HepG2 (cell line): ENCODE results near the gene GGA1. TPM values are rescaled to one million over a fixed set of nuclear protein-coding genes. Genes with fewer than 3 reads are reported as not detected.

Experiments used
- CENPT ChIP-seq: sonication (generic); formaldehyde crosslinking; IDR thresholded peaks from 2 replicates; pipeline ENCODE4 v1.8.0; 2022; ENCODE audit warnings: low read depth, mild to moderate bottlenecking, moderate library complexity, missing genetic modification reagents
- HNF4A ChIP-seq: sonication (generic); formaldehyde crosslinking; IDR thresholded peaks from 2 replicates; pipeline ENCODE4 v1.4.0; 2020; ENCODE audit warnings: missing genetic modification reagents
- MED8 ChIP-seq: sonication (generic); formaldehyde crosslinking; IDR thresholded peaks from 2 replicates; pipeline ENCODE4 v1.8.1; 2023; ENCODE audit warnings: mild to moderate bottlenecking, missing genetic modification reagents; ENCODE audit not compliant: insufficient replicate concordance
- MEIS2 ChIP-seq: sonication (generic); formaldehyde crosslinking; IDR thresholded peaks from 2 replicates; pipeline ENCODE4 v1.9.0; 2021; ENCODE audit warnings: mild to moderate bottlenecking, missing genetic modification reagents
- NBN ChIP-seq: fragments of 450-650 bp; conservative IDR thresholded peaks from 2 replicates; pipeline ENCODE4 v1.6.1; 2017
- NFYB ChIP-seq: sonication (generic); formaldehyde crosslinking; IDR thresholded peaks from 2 replicates; pipeline ENCODE4 v1.4.0; 2020; ENCODE audit warnings: missing genetic modification reagents
- SMAD1 ChIP-seq: sonication (generic); formaldehyde crosslinking; IDR thresholded peaks from 2 replicates; pipeline ENCODE4 v1.4.0; 2020; ENCODE audit warnings: missing genetic modification reagents, low read depth, mild to moderate bottlenecking, borderline replicate concordance
- TEAD3 ChIP-seq: optimal IDR thresholded peaks from 2 replicates; pipeline ENCODE3; 2016; ENCODE audit warnings: borderline replicate concordance
- TGIF2 ChIP-seq: IDR thresholded peaks from 2 replicates; pipeline ENCODE4 v1.6.1; 2016; ENCODE audit warnings: control low read depth, missing compliant biosample characterization
- ZMYM2 ChIP-seq: sonication (generic); formaldehyde crosslinking; IDR thresholded peaks from 2 replicates; pipeline ENCODE4 v1.8.0; 2022; ENCODE audit warnings: mild to moderate bottlenecking, missing genetic modification reagents
- ZNF234 ChIP-seq: sonication (generic); formaldehyde crosslinking; conservative IDR thresholded peaks from 2 replicates; pipeline ENCODE4 v1.5.1; 2020; ENCODE audit warnings: mild to moderate bottlenecking, missing genetic modification reagents
- ZNF333 ChIP-seq: sonication (generic); formaldehyde crosslinking; IDR thresholded peaks from 2 replicates; pipeline ENCODE4 v1.4.0; 2020; ENCODE audit warnings: mild to moderate bottlenecking, missing genetic modification reagents, borderline replicate concordance
- ZNF350 ChIP-seq: sonication (generic); formaldehyde crosslinking; IDR thresholded peaks from 2 replicates; pipeline ENCODE4 v1.4.0; 2020; ENCODE audit warnings: mild to moderate bottlenecking, low read depth, missing genetic modification reagents, borderline replicate concordance
- ZNF451 ChIP-seq: sonication (generic); formaldehyde crosslinking; IDR thresholded peaks from 2 replicates; pipeline ENCODE4 v1.5.0; 2020; ENCODE audit warnings: mild to moderate bottlenecking, missing genetic modification reagents
- polyA plus RNA-seq, 8 experiments: library from polyadenylated mRNA; depleted of rRNA in 3 of 8; stranded (reverse) in 7 of 8; unstranded in 1 of 8; fragments of >200 nt; fragmentation: Illumina TruSeq in 4 of 8; extraction: Trizol in 4 of 8; gene quantifications; 2 replicates each; pipeline versions ENCODE4 v1.2.1 to v1.2.3, GENCODE V29; 2011 to 2016; ENCODE audit warnings: low read depth in 4 of 8, missing spikeins in 1 of 8, mixed read lengths in 1 of 8; ENCODE audit not compliant: insufficient read depth in 1 of 8
- total RNA-seq, 5 experiments: library from RNA; depleted of rRNA; stranded (reverse); fragments of >200 nt; fragmentation: Illumina TruSeq; extraction: Trizol; gene quantifications; 2 replicates each; pipeline ENCODE4 v1.2.3, GENCODE V29; 2016; ENCODE audit warnings: low read depth in 1 of 5
- TF ChIP-seq, protein P1 (sequence below): sonication (generic); formaldehyde crosslinking; IDR thresholded peaks from 2 replicates; pipeline ENCODE4 v1.4.0; 2020; ENCODE audit warnings: mild to moderate bottlenecking, missing genetic modification reagents
- TF ChIP-seq, protein P2 (sequence below): sonication (generic); formaldehyde crosslinking; IDR thresholded peaks from 2 replicates; pipeline ENCODE4 v1.8.0; 2022; ENCODE audit warnings: mild to moderate bottlenecking, missing genetic modification reagents, moderate library complexity
- TF ChIP-seq, protein P3 (sequence below): sonication (generic); formaldehyde crosslinking; IDR thresholded peaks from 2 replicates; pipeline ENCODE4 v1.8.0; 2022; ENCODE audit warnings: missing genetic modification reagents, mild to moderate bottlenecking, moderate library complexity, borderline replicate concordance
- TF ChIP-seq, protein P4 (sequence below): IDR thresholded peaks from 2 replicates; pipeline ENCODE4 v1.6.1; 2012; ENCODE audit warnings: low read depth, low read length, improper control_type of control experiment
- TF ChIP-seq, protein P5 (sequence below): sonication (generic); formaldehyde crosslinking; IDR thresholded peaks from 2 replicates; pipeline ENCODE4 v1.9.0; 2022; ENCODE audit warnings: missing genetic modification reagents, mild to moderate bottlenecking, borderline replicate concordance

Gene GGA1
- total and polyA plus RNA-seq, 2 of the 13 experiments (the other 11 are each of a cell fraction or from before 2014, with no cell fraction given), result 29.1 to 87.2 TPM

DNA sequence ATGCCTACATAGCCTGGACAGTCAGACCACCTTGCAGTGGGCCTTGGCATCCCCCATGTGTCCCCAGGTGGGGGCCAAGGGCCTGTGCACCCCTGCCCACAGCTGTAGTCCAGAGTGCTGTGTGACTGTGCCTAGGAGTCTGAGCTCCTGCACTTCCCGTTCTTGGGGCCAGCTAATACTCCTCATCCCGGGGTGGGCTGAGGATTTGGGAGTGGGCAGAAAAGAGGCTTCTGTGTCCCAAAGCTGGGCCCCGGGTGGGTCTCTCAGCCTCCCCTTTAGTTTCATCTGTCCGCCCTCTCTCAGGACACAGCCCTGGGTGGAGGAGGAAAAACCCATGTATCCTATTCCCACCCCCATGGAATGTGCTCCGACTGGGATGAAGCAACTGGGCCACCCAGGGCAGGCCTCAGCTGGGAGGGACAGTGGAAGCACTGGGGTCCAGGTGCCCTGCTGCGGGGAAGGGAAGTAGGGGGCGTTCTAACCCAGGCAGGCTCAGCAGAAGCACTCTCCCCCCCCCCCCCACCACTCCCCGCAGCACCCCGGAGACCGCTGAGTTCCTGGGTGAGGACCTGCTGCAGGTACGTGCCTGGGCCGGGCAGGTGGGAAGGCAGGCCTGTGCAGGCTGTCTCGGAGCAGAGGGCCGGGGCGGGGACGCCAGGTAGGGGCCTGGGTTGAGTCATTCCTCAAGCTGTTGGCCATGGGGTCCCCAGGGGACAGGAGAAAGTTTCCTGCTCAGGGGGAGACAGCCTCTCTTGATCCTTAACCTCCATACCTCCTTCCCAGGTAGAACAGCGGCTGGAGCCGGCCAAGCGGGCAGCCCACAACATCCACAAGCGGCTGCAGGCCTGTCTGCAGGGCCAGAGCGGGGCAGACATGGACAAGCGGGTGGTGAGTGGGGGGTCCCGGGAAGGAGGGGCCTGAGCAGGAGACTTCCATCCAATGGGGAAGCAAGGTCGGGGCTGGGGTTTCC is 32.2 kb downstream of the GGA1 start (continued):
- TF ChIP-seq, protein P1, sequence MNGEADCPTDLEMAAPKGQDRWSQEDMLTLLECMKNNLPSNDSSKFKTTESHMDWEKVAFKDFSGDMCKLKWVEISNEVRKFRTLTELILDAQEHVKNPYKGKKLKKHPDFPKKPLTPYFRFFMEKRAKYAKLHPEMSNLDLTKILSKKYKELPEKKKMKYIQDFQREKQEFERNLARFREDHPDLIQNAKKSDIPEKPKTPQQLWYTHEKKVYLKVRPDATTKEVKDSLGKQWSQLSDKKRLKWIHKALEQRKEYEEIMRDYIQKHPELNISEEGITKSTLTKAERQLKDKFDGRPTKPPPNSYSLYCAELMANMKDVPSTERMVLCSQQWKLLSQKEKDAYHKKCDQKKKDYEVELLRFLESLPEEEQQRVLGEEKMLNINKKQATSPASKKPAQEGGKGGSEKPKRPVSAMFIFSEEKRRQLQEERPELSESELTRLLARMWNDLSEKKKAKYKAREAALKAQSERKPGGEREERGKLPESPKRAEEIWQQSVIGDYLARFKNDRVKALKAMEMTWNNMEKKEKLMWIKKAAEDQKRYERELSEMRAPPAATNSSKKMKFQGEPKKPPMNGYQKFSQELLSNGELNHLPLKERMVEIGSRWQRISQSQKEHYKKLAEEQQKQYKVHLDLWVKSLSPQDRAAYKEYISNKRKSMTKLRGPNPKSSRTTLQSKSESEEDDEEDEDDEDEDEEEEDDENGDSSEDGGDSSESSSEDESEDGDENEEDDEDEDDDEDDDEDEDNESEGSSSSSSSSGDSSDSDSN (CRISPR knock-in tag), result peak; percentile 27; the same call in 1 of the 2 replicates
- TF ChIP-seq NFYB (CRISPR knock-in tag), result no peak
- TF ChIP-seq ZNF234 (CRISPR knock-in tag), result no peak
- 0 out of 2 replicates have a peak, but pooled peaks have one; percentile 22 for TF ChIP-seq ZNF350 (CRISPR knock-in tag)
- no peak for TF ChIP-seq NBN
- 0 out of 2 replicates have a peak, but pooled peaks have one; percentile 14 for TF ChIP-seq MEIS2 (CRISPR knock-in tag)
- peak; percentile 70 for TF ChIP-seq TEAD3
- TF ChIP-seq, protein P2, sequence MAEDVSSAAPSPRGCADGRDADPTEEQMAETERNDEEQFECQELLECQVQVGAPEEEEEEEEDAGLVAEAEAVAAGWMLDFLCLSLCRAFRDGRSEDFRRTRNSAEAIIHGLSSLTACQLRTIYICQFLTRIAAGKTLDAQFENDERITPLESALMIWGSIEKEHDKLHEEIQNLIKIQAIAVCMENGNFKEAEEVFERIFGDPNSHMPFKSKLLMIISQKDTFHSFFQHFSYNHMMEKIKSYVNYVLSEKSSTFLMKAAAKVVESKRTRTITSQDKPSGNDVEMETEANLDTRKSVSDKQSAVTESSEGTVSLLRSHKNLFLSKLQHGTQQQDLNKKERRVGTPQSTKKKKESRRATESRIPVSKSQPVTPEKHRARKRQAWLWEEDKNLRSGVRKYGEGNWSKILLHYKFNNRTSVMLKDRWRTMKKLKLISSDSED (CRISPR knock-in tag), result no peak
- TF ChIP-seq ZNF451, result 0 out of 2 replicates have a peak, but pooled peaks have one; percentile 29
- TF ChIP-seq ZNF333 (CRISPR knock-in tag), result no peak
- TF ChIP-seq SMAD1, result no peak
- TF ChIP-seq, protein P3, sequence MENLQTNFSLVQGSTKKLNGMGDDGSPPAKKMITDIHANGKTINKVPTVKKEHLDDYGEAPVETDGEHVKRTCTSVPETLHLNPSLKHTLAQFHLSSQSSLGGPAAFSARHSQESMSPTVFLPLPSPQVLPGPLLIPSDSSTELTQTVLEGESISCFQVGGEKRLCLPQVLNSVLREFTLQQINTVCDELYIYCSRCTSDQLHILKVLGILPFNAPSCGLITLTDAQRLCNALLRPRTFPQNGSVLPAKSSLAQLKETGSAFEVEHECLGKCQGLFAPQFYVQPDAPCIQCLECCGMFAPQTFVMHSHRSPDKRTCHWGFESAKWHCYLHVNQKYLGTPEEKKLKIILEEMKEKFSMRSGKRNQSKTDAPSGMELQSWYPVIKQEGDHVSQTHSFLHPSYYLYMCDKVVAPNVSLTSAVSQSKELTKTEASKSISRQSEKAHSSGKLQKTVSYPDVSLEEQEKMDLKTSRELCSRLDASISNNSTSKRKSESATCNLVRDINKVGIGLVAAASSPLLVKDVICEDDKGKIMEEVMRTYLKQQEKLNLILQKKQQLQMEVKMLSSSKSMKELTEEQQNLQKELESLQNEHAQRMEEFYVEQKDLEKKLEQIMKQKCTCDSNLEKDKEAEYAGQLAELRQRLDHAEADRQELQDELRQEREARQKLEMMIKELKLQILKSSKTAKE (CRISPR knock-in tag), result 0 out of 2 replicates have a peak, but pooled peaks have one; percentile 28
- TF ChIP-seq HNF4A, result no peak
- TF ChIP-seq, protein P4, sequence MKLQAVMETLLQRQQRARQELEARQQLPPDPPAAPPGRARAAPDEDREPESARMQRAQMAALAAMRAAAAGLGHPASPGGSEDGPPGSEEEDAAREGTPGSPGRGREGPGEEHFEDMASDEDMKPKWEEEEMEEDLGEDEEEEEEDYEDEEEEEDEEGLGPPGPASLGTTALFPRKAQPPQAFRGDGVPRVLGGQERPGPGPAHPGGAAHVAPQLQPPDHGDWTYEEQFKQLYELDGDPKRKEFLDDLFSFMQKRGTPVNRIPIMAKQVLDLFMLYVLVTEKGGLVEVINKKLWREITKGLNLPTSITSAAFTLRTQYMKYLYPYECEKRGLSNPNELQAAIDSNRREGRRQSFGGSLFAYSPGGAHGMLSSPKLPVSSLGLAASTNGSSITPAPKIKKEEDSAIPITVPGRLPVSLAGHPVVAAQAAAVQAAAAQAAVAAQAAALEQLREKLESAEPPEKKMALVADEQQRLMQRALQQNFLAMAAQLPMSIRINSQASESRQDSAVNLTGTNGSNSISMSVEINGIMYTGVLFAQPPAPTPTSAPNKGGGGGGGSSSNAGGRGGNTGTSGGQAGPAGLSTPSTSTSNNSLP, result no peak
- TF ChIP-seq TGIF2 (CRISPR knock-in tag), result no peak
- no peak for TF ChIP-seq ZMYM2 (CRISPR knock-in tag)
- TF ChIP-seq CENPT (CRISPR knock-in tag), result no peak
- TF ChIP-seq MED8, result no peak
- TF ChIP-seq, protein P5, sequence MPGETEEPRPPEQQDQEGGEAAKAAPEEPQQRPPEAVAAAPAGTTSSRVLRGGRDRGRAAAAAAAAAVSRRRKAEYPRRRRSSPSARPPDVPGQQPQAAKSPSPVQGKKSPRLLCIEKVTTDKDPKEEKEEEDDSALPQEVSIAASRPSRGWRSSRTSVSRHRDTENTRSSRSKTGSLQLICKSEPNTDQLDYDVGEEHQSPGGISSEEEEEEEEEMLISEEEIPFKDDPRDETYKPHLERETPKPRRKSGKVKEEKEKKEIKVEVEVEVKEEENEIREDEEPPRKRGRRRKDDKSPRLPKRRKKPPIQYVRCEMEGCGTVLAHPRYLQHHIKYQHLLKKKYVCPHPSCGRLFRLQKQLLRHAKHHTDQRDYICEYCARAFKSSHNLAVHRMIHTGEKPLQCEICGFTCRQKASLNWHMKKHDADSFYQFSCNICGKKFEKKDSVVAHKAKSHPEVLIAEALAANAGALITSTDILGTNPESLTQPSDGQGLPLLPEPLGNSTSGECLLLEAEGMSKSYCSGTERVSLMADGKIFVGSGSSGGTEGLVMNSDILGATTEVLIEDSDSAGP (CRISPR knock-in tag), result peak; percentile 50; the same call in 1 of the 2 replicates
